GM18909 (cell line): ENCODE data around the gene USP30.
"Not testable (repeated sequence)": the region's sequence is repeated elsewhere in the genome, so short reads cannot be mapped to it uniquely, and the experiment has no call there.

Source experiments
- ATAC-seq: cut with Tn5 transposase; IDR thresholded peaks from one replicate; pipeline ENCODE4 v1.9.1; 2021; ENCODE audit warnings: mild to moderate bottlenecking; ENCODE audit not compliant: unreplicated experiment, poor library complexity

Gene USP30

GRCh38 chr12:109049794-109050193 lies 2.6 kb upstream of the USP30 start:
- ATAC-seq: not testable (repeated sequence)

GRCh38 chr12:109052097-109052413 lies 321 bp upstream of the USP30 start:
- ATAC-seq: no peak

GRCh38 chr12:109053382-109054123 lies 1.2 kb downstream of the USP30 start:
- ATAC-seq: peak; percentile 46

GRCh38 chr12:109054124-109054513 lies 1.7 kb downstream of the USP30 start:
- ATAC-seq: peak; percentile 5

GRCh38 chr12:109054520-109054919 lies 2.1 kb downstream of the USP30 start:
- ATAC-seq: no peak

GRCh38 chr12:109056891-109057290 lies 4.5 kb downstream of the USP30 start:
- ATAC-seq: no peak

- ATAC-seq: no peak
These were observed 5.0 kb downstream of the USP30 start for GRCh38 chr12:109057376-109057775.

GRCh38 chr12:109058773-109059172 lies 6.4 kb downstream of the USP30 start:
- no peak for ATAC-seq

GRCh38 chr12:109064143-109064542 lies 11.8 kb downstream of the USP30 start:
- no peak for ATAC-seq

- ATAC-seq: no peak
These were observed 12.9 kb downstream of the USP30 start for GRCh38 chr12:109065154-109065852.

GRCh38 chr12:109065853-109066193 lies 13.4 kb downstream of the USP30 start:
- ATAC-seq: no peak

- ATAC-seq: no peak
These were observed 17.2 kb downstream of the USP30 start for GRCh38 chr12:109069307-109070271.

- no peak for ATAC-seq
These were observed 22.5 kb downstream of the USP30 start for GRCh38 chr12:109074866-109075265.

GRCh38 chr12:109082751-109083150 lies 30.4 kb downstream of the USP30 start:
- no peak for ATAC-seq

GRCh38 chr12:109084425-109084824 lies 32.0 kb downstream of the USP30 start:
- no peak for ATAC-seq

GRCh38 chr12:109085590-109085989 lies 33.2 kb downstream of the USP30 start:
- ATAC-seq: no peak

- ATAC-seq: no peak
These were observed 34.9 kb downstream of the USP30 start for GRCh38 chr12:109087250-109087649.

- ATAC-seq: no peak
These were observed 36.4 kb downstream of the USP30 start for GRCh38 chr12:109088818-109089217.

GRCh38 chr12:109089683-109090082 lies 37.3 kb downstream of the USP30 start:
- no peak for ATAC-seq

- no peak for ATAC-seq
These were observed 40.2 kb downstream of the USP30 start for GRCh38 chr12:109092497-109093021.
